H1 (cell line): Measurements from ENCODE around the gene SLC27A5.

Experiments used
- GABPA ChIP-seq: IDR thresholded peaks from 2 replicates; pipeline ENCODE4 v1.6.1; 2011; ENCODE audit warnings: mild to moderate bottlenecking, low read length, moderate library complexity, borderline replicate concordance; ENCODE audit not compliant: insufficient read depth
- JUND ChIP-seq: IDR thresholded peaks from 2 replicates; pipeline ENCODE4 v1.6.1; 2011; ENCODE audit warnings: mild to moderate bottlenecking, improper control_type of control experiment, low read length
- POLR2AphosphoS5 ChIP-seq: IDR thresholded peaks from 2 replicates; pipeline ENCODE4 v1.6.1; 2011; ENCODE audit warnings: low read depth, low read length
- SP1 ChIP-seq: IDR thresholded peaks from 2 replicates; pipeline ENCODE4 v1.6.1; 2011; ENCODE audit warnings: low read depth, low read length
- TAF1 ChIP-seq: IDR thresholded peaks from 2 replicates; pipeline ENCODE4 v1.6.1; 2011; ENCODE audit warnings: mild to moderate bottlenecking, low read depth, low read length
- TF ChIP-seq, protein P1 (sequence below): IDR thresholded peaks from 2 replicates; pipeline ENCODE4 v1.6.1; 2012; ENCODE audit warnings: low read length, inconsistent platforms
- TF ChIP-seq, protein P2 (sequence below), 3 experiments: IDR thresholded peaks; 1 replicate in 2 of 3; 2 replicates in 1 of 3; pipeline versions ENCODE4 v1.5.1 to v1.6.1; 2011; ENCODE audit warnings: low read length in 3 of 3, mild to moderate bottlenecking in 3 of 3, inconsistent platforms in 2 of 3, low read depth in 1 of 3, moderate library complexity in 1 of 3; ENCODE audit not compliant: insufficient read depth in 1 of 3; ENCODE audit errors: control extremely low read depth in 1 of 3
- TF ChIP-seq, protein P3 (sequence below): IDR thresholded peaks from 2 replicates; pipeline ENCODE4 v1.6.1; 2012; ENCODE audit warnings: inconsistent platforms
- TF ChIP-seq, protein P4 (sequence below): IDR thresholded peaks from 2 replicates; pipeline ENCODE4 v1.6.1; 2011; ENCODE audit warnings: low read length, improper control_type of control experiment

DNA sequence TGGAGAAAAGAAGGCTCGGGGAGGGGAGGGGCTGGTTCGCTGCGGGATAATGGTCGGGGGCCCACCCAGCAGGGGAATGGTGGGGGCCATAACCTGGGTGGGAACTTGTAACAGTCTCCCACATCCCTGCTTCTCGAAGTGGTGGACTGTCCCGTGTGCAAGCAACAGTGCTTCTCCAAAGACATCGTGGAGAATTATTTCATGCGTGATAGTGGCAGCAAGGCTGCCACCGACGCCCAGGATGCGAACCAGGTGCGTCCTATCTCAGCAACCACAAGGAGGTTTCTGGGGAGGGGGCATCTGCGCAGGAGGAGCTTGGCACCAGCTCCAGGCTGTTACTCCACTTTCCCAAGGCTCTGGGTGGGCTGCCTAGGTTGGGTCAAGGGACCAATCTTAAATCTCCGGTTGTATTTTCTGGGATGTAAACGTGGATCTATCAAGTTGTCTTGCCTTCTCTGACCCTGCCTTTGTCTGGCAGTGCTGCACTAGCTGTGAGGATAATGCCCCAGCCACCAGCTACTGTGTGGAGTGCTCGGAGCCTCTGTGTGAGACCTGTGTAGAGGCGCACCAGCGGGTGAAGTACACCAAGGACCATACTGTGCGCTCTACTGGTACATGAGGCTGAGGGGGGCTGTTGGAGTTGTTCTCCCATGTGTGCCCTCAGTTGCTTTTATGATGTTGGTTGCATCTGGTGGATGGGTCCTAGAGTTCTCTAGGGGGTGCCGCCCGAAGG is 33.7 kb upstream of the SLC27A5 start:
- TF ChIP-seq, protein P1, sequence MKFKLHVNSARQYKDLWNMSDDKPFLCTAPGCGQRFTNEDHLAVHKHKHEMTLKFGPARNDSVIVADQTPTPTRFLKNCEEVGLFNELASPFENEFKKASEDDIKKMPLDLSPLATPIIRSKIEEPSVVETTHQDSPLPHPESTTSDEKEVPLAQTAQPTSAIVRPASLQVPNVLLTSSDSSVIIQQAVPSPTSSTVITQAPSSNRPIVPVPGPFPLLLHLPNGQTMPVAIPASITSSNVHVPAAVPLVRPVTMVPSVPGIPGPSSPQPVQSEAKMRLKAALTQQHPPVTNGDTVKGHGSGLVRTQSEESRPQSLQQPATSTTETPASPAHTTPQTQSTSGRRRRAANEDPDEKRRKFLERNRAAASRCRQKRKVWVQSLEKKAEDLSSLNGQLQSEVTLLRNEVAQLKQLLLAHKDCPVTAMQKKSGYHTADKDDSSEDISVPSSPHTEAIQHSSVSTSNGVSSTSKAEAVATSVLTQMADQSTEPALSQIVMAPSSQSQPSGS, result 0 out of 2 replicates have a peak, but pooled peaks have one; percentile 11
- TF ChIP-seq TAF1 (no peak), JUND (no peak), POLR2AphosphoS5 (peak; percentile 43; the same call in 1 of the 2 replicates), GABPA (no peak), SP1 (no peak)
- TF ChIP-seq, protein P2, sequence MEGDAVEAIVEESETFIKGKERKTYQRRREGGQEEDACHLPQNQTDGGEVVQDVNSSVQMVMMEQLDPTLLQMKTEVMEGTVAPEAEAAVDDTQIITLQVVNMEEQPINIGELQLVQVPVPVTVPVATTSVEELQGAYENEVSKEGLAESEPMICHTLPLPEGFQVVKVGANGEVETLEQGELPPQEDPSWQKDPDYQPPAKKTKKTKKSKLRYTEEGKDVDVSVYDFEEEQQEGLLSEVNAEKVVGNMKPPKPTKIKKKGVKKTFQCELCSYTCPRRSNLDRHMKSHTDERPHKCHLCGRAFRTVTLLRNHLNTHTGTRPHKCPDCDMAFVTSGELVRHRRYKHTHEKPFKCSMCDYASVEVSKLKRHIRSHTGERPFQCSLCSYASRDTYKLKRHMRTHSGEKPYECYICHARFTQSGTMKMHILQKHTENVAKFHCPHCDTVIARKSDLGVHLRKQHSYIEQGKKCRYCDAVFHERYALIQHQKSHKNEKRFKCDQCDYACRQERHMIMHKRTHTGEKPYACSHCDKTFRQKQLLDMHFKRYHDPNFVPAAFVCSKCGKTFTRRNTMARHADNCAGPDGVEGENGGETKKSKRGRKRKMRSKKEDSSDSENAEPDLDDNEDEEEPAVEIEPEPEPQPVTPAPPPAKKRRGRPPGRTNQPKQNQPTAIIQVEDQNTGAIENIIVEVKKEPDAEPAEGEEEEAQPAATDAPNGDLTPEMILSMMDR (IDR thresholded peaks at IDR 0.05; ENCODE audit: control extremely low read depth in 1 of 3, insufficient read depth in 1 of 3, low read depth in 1 of 3, low read length in 3 of 3), result no peak
- TF ChIP-seq, protein P3, sequence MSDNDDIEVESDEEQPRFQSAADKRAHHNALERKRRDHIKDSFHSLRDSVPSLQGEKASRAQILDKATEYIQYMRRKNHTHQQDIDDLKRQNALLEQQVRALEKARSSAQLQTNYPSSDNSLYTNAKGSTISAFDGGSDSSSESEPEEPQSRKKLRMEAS, result no peak
- TF ChIP-seq, protein P4, sequence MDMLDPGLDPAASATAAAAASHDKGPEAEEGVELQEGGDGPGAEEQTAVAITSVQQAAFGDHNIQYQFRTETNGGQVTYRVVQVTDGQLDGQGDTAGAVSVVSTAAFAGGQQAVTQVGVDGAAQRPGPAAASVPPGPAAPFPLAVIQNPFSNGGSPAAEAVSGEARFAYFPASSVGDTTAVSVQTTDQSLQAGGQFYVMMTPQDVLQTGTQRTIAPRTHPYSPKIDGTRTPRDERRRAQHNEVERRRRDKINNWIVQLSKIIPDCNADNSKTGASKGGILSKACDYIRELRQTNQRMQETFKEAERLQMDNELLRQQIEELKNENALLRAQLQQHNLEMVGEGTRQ, result no peak
